H1 (cell line): ENCODE data around the gene CGA. TPM values are rescaled to one million over a fixed set of nuclear protein-coding genes. Genes with fewer than 3 reads are reported as not detected.

ENCODE experiments used
- CTCF ChIA-PET: fragments of 300-600 bp; sonication (Branson Sonifier 250); formaldehyde crosslinking; loops from one replicate; lab custom pipeline; 2021; ENCODE audit not compliant: partially characterized antibody; lab: Charles Lee
- POLR2A ChIA-PET: fragments of 300-600 bp; sonication (Branson Sonifier 250); formaldehyde crosslinking; loops from one replicate; lab custom pipeline; 2021; ENCODE audit warnings: inconsistent platforms; ENCODE audit not compliant: partially characterized antibody; lab: Charles Lee
- DNase-seq, 2 experiments: peaks; one replicate each; pipeline versions ENCODE4 v3.0.0 to v3.0.0-alpha.2; 2010 to 2022; ENCODE audit warnings: low spot score in 2 of 2, low read depth in 1 of 2, mixed read lengths in 1 of 2
- FAIRE-seq: peaks from 2 replicates; lab custom pipeline; 2011; peaks lifted over from hg19 to GRCh38; lab: Jason Lieb, UNC
- H2AFZ ChIP-seq: 2 replicates; pipeline ENCODE4 v1.8.1; 2012; ENCODE audit warnings: low read length, inconsistent platforms
- H2AK5ac ChIP-seq: 2 replicates; pipeline ENCODE4 v1.6.1; 2013; ENCODE audit warnings: low read depth, low read length
- H2BK120ac ChIP-seq: replicated peaks from 2 replicates; pipeline ENCODE3; 2013; ENCODE audit warnings: low read depth, low read length, inconsistent platforms
- H2BK12ac ChIP-seq: 2 replicates; pipeline ENCODE4 v1.6.1; 2013; ENCODE audit warnings: low read depth, low read length
- H2BK15ac ChIP-seq: 2 replicates; pipeline ENCODE4 v1.6.1; 2013; ENCODE audit warnings: low read length
- H2BK20ac ChIP-seq: 2 replicates; pipeline ENCODE4 v1.6.1; 2013; ENCODE audit warnings: low read length
- H2BK5ac ChIP-seq: 2 replicates; pipeline ENCODE4 v1.6.1; 2013; ENCODE audit warnings: low read depth, low read length
- H3K14ac ChIP-seq: 2 replicates; pipeline ENCODE4 v1.6.1; 2013; ENCODE audit warnings: inconsistent platforms; ENCODE audit not compliant: insufficient read length
- H3K18ac ChIP-seq: 2 replicates; pipeline ENCODE4 v1.6.1; 2013; ENCODE audit warnings: low read length; ENCODE audit errors: extremely low read depth
- H3K23ac ChIP-seq: 2 replicates; pipeline ENCODE4 v1.6.1; 2013; ENCODE audit warnings: inconsistent platforms; ENCODE audit not compliant: insufficient read length
- H3K23me2 ChIP-seq: 2 replicates; pipeline ENCODE4 v1.6.1; 2013; ENCODE audit warnings: low read depth, low read length
- H3K27ac ChIP-seq: 2 replicates; pipeline ENCODE4 v1.6.1; 2011; ENCODE audit warnings: low read depth, low read length, inconsistent platforms
- H3K27me3 ChIP-seq, 4 experiments: replicated peaks in 1 of 4; 1 replicate in 1 of 4; 2 replicates in 3 of 4; pipeline versions ENCODE4 v1.6.1 to v1.8.1; 2011 to 2013; ENCODE audit warnings: low read length in 3 of 4, mild to moderate bottlenecking in 3 of 4, inconsistent platforms in 2 of 4, mixed read lengths in 2 of 4, moderate library complexity in 1 of 4; ENCODE audit not compliant: control insufficient read depth in 3 of 4, insufficient read depth in 3 of 4; ENCODE audit errors: extremely low read depth in 1 of 4
- H3K36me3 ChIP-seq, 4 experiments: 2 replicates each; pipeline versions ENCODE4 v1.6.1 to v1.8.1; 2011 to 2013; ENCODE audit warnings: mild to moderate bottlenecking in 4 of 4, low read length in 3 of 4, moderate library complexity in 2 of 4, control low read depth in 1 of 4, inconsistent platforms in 1 of 4; ENCODE audit not compliant: insufficient read depth in 4 of 4, control insufficient read depth in 2 of 4
- H3K4ac ChIP-seq: replicated peaks from 2 replicates; pipeline ENCODE3; 2013; ENCODE audit warnings: low read length, low read depth, mixed read lengths, inconsistent platforms; ENCODE audit not compliant: insufficient read length
- H3K4me1 ChIP-seq, 4 experiments: replicated peaks in 1 of 4; 1 replicate in 1 of 4; 2 replicates in 3 of 4; pipeline versions ENCODE4 v1.6.1 to v1.8.1; 2011 to 2013; ENCODE audit warnings: low read length in 3 of 4, inconsistent platforms in 2 of 4, mixed read lengths in 1 of 4; ENCODE audit not compliant: insufficient read depth in 4 of 4, control insufficient read depth in 3 of 4
- H3K4me2 ChIP-seq, 2 experiments: 2 replicates each; pipeline versions ENCODE4 v1.6.1 to v1.8.1; 2011 to 2013; ENCODE audit warnings: low read depth in 2 of 2, low read length in 2 of 2, control low read depth in 1 of 2, inconsistent platforms in 1 of 2, mild to moderate bottlenecking in 1 of 2; ENCODE audit not compliant: insufficient read depth in 1 of 2
- H3K4me3 ChIP-seq, 4 experiments: fragments of 200-600, 300-600 bp in 1 of 4; sonication (generic), shearing (Covaris generic), sonication (Bioruptor Twin) in 1 of 4; 2 replicates each; pipeline versions ENCODE4 v1.5.1 to v1.8.1; 2011 to 2016; ENCODE audit warnings: low read length in 4 of 4, low read depth in 3 of 4, control low read depth in 2 of 4, inconsistent platforms in 2 of 4, mild to moderate bottlenecking in 2 of 4, mixed read lengths in 1 of 4, moderate library complexity in 1 of 4; ENCODE audit not compliant: insufficient read depth in 2 of 4; ENCODE audit errors: extremely low read depth in 1 of 4
- H3K56ac ChIP-seq: replicated peaks from 2 replicates; pipeline ENCODE3; 2013; ENCODE audit warnings: low read depth, mild to moderate bottlenecking, mixed read lengths, low read length, inconsistent platforms; ENCODE audit not compliant: insufficient read length
- H3K79me1 ChIP-seq: 2 replicates; pipeline ENCODE4 v1.6.1; 2013; ENCODE audit warnings: low read depth, low read length, control low read depth
- H3K79me2 ChIP-seq, 2 experiments: 2 replicates each; pipeline versions ENCODE4 v1.6.1 to v1.8.1; 2012 to 2013; ENCODE audit warnings: low read length in 2 of 2, mild to moderate bottlenecking in 2 of 2, inconsistent platforms in 1 of 2; ENCODE audit not compliant: insufficient read depth in 2 of 2, control insufficient read depth in 1 of 2
- H3K9ac ChIP-seq, 4 experiments: replicated peaks in 1 of 4; 1 replicate in 1 of 4; 2 replicates in 3 of 4; pipeline versions ENCODE4 v1.6.1 to v1.8.1; 2011 to 2013; ENCODE audit warnings: low read depth in 3 of 4, low read length in 3 of 4, control low read depth in 2 of 4, mild to moderate bottlenecking in 2 of 4, moderate library complexity in 2 of 4, inconsistent platforms in 1 of 4; ENCODE audit errors: extremely low read depth in 1 of 4
- H3K9me3 ChIP-seq, 2 experiments: 2 replicates each; pipeline versions ENCODE4 v1.6.1 to v1.8.1; 2012 to 2013; ENCODE audit warnings: mild to moderate bottlenecking in 2 of 2, moderate library complexity in 2 of 2, control low read depth in 1 of 2, inconsistent platforms in 1 of 2, low read depth in 1 of 2, low read length in 1 of 2, mixed read lengths in 1 of 2; ENCODE audit not compliant: insufficient read depth in 2 of 2
- H4K20me1 ChIP-seq, 2 experiments: replicated peaks in 1 of 2; 2 replicates each; pipeline versions ENCODE3 to v1.8.1; 2011 to 2013; ENCODE audit warnings: inconsistent platforms in 2 of 2, low read length in 2 of 2, mild to moderate bottlenecking in 1 of 2; ENCODE audit not compliant: insufficient read depth in 2 of 2, control insufficient read depth in 1 of 2
- H4K5ac ChIP-seq: 2 replicates; pipeline ENCODE4 v1.6.1; 2013; ENCODE audit warnings: low read length, low read depth, mixed read lengths, inconsistent platforms; ENCODE audit not compliant: insufficient read length
- H4K8ac ChIP-seq: 2 replicates; pipeline ENCODE4 v1.8.0; 2013; ENCODE audit warnings: mild to moderate bottlenecking, moderate library complexity, low read length, inconsistent platforms; ENCODE audit not compliant: insufficient read depth; ENCODE audit errors: extremely low read depth
- H4K91ac ChIP-seq: replicated peaks from 2 replicates; pipeline ENCODE3; 2013; ENCODE audit warnings: low read length, mixed read lengths, inconsistent platforms; ENCODE audit not compliant: insufficient read length
- EZH2 ChIP-seq: fragments of 200-600 bp; sonication (generic); IDR thresholded peaks from 2 replicates; pipeline ENCODE4 v1.7.1; 2012; ENCODE audit warnings: low read depth, mild to moderate bottlenecking, moderate library complexity, low read length, inconsistent platforms; ENCODE audit not compliant: severe bottlenecking
- KDM4A ChIP-seq: IDR thresholded peaks from one replicate; pipeline ENCODE4 v1.7.1; 2012; ENCODE audit warnings: low read depth, mild to moderate bottlenecking, moderate library complexity, low read length, inconsistent platforms; ENCODE audit not compliant: severe bottlenecking
- RAD21 ChIP-seq, 2 experiments: IDR thresholded peaks in 1 of 2; conservative IDR thresholded peaks in 1 of 2; 2 replicates each; pipeline ENCODE4 v1.6.1; 2011; ENCODE audit warnings: low read depth in 2 of 2, low read length in 2 of 2, improper control_type of control experiment in 1 of 2, inconsistent platforms in 1 of 2, mild to moderate bottlenecking in 1 of 2, moderate library complexity in 1 of 2
- SAP30 ChIP-seq: fragments of 300-600 bp; sonication (generic); IDR thresholded peaks from 2 replicates; pipeline ENCODE4 v1.7.1; 2012; ENCODE audit warnings: low read length, moderate library complexity, mild to moderate bottlenecking, inconsistent platforms; ENCODE audit not compliant: insufficient read depth, insufficient replicate concordance
- SIRT6 ChIP-seq: IDR thresholded peaks from one replicate; pipeline ENCODE4 v1.7.1; 2012; ENCODE audit warnings: low read length, inconsistent platforms
- TBP ChIP-seq: IDR thresholded peaks from 2 replicates; pipeline ENCODE4 v1.6.1; 2011; ENCODE audit warnings: low read depth, low read length, improper control_type of control experiment
- WGBS, 2 experiments: shearing (Covaris generic) in 1 of 2; methylation state at CpG; one replicate each; pipeline versions ENCODE4 v1.1.6 to v1.1.7; 2013 to 2015; ENCODE audit warnings: low lambda C conversion rate in 2 of 2, mixed read lengths in 2 of 2, inconsistent platforms in 1 of 2, low coverage in 1 of 2, missing lambda C conversion rate in 1 of 2; ENCODE audit not compliant: insufficient replicate concordance in 2 of 2, insufficient coverage in 1 of 2, insufficient read length in 1 of 2; ENCODE audit errors: extremely low coverage in 1 of 2, missing lambda C conversion rate in 1 of 2; 5-methylcytosine and 5-hydroxymethylcytosine counted together
- long read RNA-seq, 2 experiments: library from RNA in 1 of 2; library from capped mRNA in 1 of 2; stranded (forward); transcript quantifications; one replicate each; pipeline ENCODE4 v2.0.0, GENCODE V29; 2021; ENCODE audit warnings: inconsistent platforms in 1 of 2
- polyA minus RNA-seq, 3 experiments: library from RNA; depleted of rRNA, polyadenylated mRNA; stranded (reverse); fragments of >200 nt; gene quantifications; 1 replicate in 2 of 3; 2 replicates in 1 of 3; pipeline ENCODE4 v1.2.3, GENCODE V29; 2011
- polyA plus RNA-seq, 7 experiments: library from polyadenylated mRNA; depleted of rRNA in 3 of 7; stranded (reverse) in 5 of 7; unstranded in 2 of 7; fragments of >200 nt in 5 of 7; fragments of 200-250 nt in 2 of 7; gene quantifications; 1 replicate in 5 of 7; 2 replicates in 1 of 7; 4 replicates in 1 of 7; pipeline versions ENCODE4 v1.2.1 to v1.2.3, GENCODE V29; 2011 to 2013; ENCODE audit warnings: missing spikeins in 2 of 7, mixed read lengths in 2 of 7
- total RNA-seq: library from RNA; stranded (reverse); fragmentation: NEBNext Ultra II Directional; extraction: Animal tissue kit (Norgen Biotek cat#: 25700); gene quantifications from 2 replicates; pipeline ENCODE4 v1.2.1, GENCODE V29; 2021

CGA gene
- total RNA-seq (not detected in 2 replicates), polyA plus RNA-seq (2011; rRNA removed) (not detected in 2 replicates), polyA minus RNA-seq (2011; rRNA and poly(A)+ RNA removed) (not detected in 2 replicates)
- not detected for polyA plus RNA-seq (2011; cell fraction: cytosol; rRNA removed)
- polyA plus RNA-seq (2011; cell fraction: nucleus; rRNA removed) = not detected
- polyA plus RNA-seq (2012, experiment 1 of 2) = not detected in 4 replicates
- not detected for polyA plus RNA-seq (2012, experiment 2 of 2)
- polyA plus RNA-seq (2013, experiment 1 of 2) = not detected
- not detected for polyA plus RNA-seq (2013, experiment 2 of 2)
- 7.1 TPM for polyA minus RNA-seq (2011; cell fraction: cytosol; rRNA and poly(A)+ RNA removed)
- polyA minus RNA-seq (2011; cell fraction: nucleus; rRNA and poly(A)+ RNA removed) = 4.2 TPM
- long read RNA-seq, experiment 1 = 0 reads
- long read RNA-seq, experiment 2 = 0 reads

DNA sequence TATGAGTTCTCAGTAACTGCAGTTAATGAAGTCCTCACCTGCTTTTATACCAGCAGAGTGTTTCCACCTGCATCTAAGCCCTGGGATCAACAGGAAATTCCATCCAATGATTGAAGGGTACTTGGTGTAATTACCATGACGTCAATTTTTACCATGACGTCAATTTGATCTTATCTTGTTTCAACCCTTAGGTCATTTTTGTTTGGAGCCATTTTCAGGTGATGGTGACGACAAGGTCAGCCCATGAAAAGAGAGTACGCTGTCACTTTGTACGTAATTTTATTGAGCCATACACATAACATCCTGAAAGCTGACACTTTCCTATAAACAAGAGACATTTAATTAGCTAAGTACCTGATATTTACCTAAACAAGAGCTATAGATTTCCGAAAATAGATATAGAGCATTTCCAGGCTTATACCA is at the start of gene CGA:
Gene CGA, minus strand, starts transcription at position 20 of the 423 bp plus-strand sequence. CDS start 6,906 bp downstream, outside the sequence.
- no peak within 1 kb of the TSS for H2BK15ac ChIP-seq
- 83% methylated on average over 6 of the region's 6 CpGs; no CpG with 5 or more reads in 1 of the 2 experiments for WGBS, 2 experiments
- H3K14ac ChIP-seq = no peak within 1 kb of the TSS
- no peaks in the 10 kb centered on the region for H3K9me3 ChIP-seq
- no peak within 1 kb of the TSS for H4K91ac ChIP-seq
- no peaks in the 10 kb centered on the region for H3K27me3 ChIP-seq
- no peak within 1 kb of the TSS for H3K56ac ChIP-seq
- POLR2A ChIA-PET = no interaction called here
- no peak within 1 kb of the TSS for H2BK12ac ChIP-seq
- no peak within 1 kb of the TSS for H4K8ac ChIP-seq
- no peak within 1 kb of the TSS for H3K4me2 ChIP-seq
- no peaks in the 10 kb centered on the region for H3K79me2 ChIP-seq
- TF ChIP-seq EZH2 (no peak), SIRT6 (no peak), TBP (no peak), KDM4A (no peak), RAD21 (IDR thresholded peaks at IDR 0.05 in 1 of 2, conservative IDR thresholded peaks at IDR 0.05 in 1 of 2; ENCODE audit: low read depth in 2 of 2, low read length in 2 of 2) (no peak), SAP30 (no peak)
- no peaks in the 10 kb centered on the region for H3K79me1 ChIP-seq
- no peak within 1 kb of the TSS for H3K4ac ChIP-seq
- no peak within 1 kb of the TSS for H3K9ac ChIP-seq
- H2BK20ac ChIP-seq = no peak within 1 kb of the TSS
- no peaks in the 10 kb centered on the region for H3K36me3 ChIP-seq
- H3K4me3 ChIP-seq = no peak within 1 kb of the TSS
- H3K18ac ChIP-seq = no peak within 1 kb of the TSS
- H3K23me2 ChIP-seq = no peaks in the 10 kb centered on the region
- H4K5ac ChIP-seq = no peak within 1 kb of the TSS
- DNase-seq (no peak), FAIRE-seq (no peak)
- no peak within 1 kb of the TSS for H2BK120ac ChIP-seq
- H4K20me1 ChIP-seq = no peaks in the 10 kb centered on the region
- no peak within 1 kb of the TSS for H2BK5ac ChIP-seq
- H2AK5ac ChIP-seq = no peak within 1 kb of the TSS
- no peak within 1 kb of the TSS for H2AFZ ChIP-seq
- H3K4me1 ChIP-seq = no peaks in the 10 kb centered on the region
- CTCF ChIA-PET = interaction anchor here (0.5 to 1.0 kb wide), 3 partner anchors 16 to 206 kb away, joined by 3 read pairs; no protein-coding TSS in a partner anchor
- no peak within 1 kb of the TSS for H3K23ac ChIP-seq
- H3K27ac ChIP-seq = no peak within 1 kb of the TSS
